GM19351 (cell line): Measurements from ENCODE around the gene SCUBE1.

Experiments
- ATAC-seq: cut with Tn5 transposase; IDR thresholded peaks from one replicate; pipeline ENCODE4 v1.9.1; 2021; ENCODE audit warnings: mild to moderate bottlenecking, moderate library complexity; ENCODE audit not compliant: unreplicated experiment

The SCUBE1 gene

DNA sequence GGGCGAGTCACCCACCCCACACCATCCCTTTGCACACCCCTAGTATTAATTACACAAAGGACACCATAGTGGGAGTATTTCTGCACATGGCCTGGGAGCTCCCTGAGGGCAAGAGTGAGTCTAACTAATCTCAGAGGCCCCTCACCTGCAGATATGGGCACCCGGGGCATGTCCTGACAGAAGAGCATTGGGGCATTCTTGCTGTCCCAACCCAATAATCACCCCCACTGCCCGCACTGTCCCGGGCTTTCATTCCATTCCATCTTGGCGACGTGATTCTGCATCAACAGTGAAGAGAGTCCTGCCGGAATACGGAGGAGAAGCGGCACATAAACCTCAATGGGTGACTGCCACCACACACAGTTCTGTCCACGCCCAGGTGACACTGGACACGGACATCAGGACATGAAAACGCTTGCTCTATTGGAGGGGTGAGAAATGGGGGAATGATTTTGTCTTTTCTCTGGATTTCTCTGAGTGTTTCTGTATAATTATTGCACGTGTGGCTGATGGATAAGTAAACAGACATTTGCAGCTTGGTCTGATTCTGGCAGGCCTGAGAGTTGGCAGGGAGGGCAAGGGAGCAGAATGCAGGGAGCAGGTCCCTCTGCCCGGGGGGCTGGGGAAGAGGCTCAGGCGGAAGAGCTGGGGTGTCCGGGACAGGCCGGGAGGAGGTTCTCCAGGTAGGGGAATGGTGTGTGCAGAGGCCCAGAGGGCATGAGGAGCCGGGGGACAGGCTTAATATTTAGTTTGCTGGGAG lies 38.2 kb downstream of the SCUBE1 start:
- ATAC-seq = no peak

DNA sequence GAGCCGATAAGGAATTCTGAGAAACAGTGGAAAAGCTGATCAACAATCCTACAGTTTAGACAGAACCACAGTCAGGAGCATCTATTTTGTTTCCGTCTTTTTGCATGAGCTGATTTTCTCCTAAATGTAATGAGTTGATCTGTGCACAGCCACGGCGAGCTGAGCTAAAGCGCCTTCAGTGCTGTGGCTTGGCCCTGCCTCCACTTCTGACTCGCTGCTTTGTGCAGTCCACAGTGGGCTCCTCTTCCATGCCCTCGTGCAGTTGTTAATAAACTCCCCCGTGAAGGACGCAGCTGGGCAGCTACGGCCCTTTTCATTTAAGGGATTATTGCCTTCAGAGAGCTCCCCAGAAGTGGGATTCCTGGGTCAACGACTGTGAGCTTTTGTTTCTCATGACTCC lies 39.4 kb downstream of the SCUBE1 start:
- no peak for ATAC-seq

GRCh38 chr22:43303166-43303565 lies 40.0 kb downstream of the SCUBE1 start:
- ATAC-seq = no peak

DNA sequence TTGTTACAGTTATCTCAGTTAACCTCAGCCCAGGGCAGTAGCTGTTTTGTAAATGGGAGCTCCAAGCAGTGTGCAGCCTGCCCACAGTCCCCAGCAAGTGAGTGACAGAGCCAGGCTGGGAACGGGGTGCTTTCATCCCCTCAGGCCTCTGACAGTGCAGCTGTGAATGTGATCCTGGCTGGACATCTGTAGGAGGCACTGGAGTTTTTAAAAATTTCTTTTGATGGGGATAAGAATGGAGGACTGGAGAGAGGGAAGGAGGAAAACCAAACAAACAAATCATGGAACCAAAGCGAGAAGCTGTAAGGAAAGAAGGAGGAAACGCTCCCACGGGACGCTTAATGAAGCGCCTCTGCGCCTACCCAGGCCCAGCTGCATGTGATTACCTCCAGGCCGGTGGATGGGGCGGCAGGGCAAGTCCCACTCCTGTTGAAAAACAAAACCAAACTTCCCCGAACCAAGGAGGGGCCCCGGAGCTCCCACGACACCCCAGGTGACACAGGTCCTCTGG lies 40.6 kb downstream of the SCUBE1 start:
- no peak for ATAC-seq

GRCh38 chr22:43301866-43302265 lies 41.3 kb downstream of the SCUBE1 start:
- ATAC-seq = no peak

DNA sequence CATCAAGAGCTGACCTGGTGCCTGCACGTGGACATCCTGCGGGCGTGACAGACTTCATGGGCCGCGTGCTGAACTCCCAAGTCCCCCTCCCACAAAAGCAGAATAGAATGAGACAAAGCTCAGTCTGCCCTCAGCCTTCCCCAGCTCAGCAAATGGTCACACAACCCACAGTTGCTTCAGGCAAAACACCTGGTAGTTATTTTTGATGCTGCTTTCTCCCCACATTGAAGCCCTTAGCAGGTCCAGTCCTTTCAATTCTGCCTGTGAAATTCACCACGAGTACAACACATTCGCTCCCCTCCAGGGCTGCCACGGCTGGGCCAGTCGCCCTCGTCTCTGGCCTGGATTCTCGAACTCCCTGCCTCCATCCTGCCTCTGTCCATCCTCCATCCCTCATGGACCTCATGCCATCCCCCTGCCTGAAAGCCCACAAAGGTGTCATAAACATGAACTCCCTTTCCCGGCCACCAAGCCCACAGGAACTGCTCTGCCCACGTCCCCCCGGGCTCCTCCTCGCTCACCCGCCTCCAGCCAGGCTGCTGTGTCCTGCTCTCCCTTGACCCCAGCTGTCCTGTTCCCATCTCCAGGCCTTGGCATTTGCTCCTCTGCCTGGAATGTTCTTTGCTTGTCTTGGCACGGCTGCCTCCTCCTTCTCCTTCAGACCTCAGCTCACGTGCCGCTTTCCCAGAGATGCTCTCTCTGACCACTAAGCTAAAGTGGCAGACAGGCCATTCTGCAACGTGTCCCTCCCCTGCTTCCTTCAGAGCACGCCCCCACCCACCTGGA lies 42.1 kb downstream of the SCUBE1 start:
- ATAC-seq = no peak

GRCh38 chr22:43299736-43300135 lies 43.4 kb downstream of the SCUBE1 start:
- ATAC-seq = no peak

DNA sequence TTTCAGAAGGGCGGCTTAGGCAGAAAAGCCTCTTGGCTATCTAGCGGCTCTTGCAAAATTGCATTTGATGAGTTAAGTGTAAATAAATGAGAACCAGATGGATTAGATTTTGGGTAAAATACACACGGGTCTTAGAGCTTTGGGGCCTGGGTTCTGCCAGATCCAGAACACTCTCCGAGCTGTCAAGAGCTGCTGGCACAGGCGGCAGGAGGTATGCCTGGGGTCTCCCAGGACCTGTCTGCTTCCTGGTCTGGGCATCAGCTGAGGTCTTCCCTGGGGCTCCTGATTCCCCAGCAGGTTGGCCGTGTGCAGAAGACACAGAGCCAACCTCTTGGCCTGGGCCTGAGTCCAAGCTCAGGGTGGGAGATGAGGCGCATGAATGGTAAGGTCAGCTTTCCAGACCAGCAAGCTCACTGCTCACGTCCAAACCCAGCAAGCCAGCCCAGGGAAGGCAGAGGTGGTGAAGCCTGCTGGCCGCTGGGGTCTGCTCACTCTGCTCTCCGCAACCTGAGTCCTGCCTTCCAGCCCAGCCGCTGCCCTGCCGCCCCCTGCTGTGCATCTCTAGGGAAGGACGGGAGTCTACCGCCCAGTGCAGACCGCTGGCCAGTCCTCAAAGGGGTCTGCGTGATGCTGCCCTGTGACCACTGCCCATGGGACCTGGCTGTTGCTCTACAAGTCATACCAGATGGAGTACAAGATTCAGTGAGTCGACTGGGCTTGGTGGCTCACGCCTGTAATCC lies 44.9 kb downstream of the SCUBE1 start:
- ATAC-seq = no peak

- no peak for ATAC-seq
These were observed 45.7 kb downstream of the SCUBE1 start for GRCh38 chr22:43297270-43298061.

- no peak for ATAC-seq
These were observed 46.8 kb downstream of the SCUBE1 start for GRCh38 chr22:43296276-43296902.

GRCh38 chr22:43295660-43296059 lies 47.5 kb downstream of the SCUBE1 start:
- ATAC-seq = no peak

GRCh38 chr22:43295173-43295572 lies 48.0 kb downstream of the SCUBE1 start:
- ATAC-seq = no peak

DNA sequence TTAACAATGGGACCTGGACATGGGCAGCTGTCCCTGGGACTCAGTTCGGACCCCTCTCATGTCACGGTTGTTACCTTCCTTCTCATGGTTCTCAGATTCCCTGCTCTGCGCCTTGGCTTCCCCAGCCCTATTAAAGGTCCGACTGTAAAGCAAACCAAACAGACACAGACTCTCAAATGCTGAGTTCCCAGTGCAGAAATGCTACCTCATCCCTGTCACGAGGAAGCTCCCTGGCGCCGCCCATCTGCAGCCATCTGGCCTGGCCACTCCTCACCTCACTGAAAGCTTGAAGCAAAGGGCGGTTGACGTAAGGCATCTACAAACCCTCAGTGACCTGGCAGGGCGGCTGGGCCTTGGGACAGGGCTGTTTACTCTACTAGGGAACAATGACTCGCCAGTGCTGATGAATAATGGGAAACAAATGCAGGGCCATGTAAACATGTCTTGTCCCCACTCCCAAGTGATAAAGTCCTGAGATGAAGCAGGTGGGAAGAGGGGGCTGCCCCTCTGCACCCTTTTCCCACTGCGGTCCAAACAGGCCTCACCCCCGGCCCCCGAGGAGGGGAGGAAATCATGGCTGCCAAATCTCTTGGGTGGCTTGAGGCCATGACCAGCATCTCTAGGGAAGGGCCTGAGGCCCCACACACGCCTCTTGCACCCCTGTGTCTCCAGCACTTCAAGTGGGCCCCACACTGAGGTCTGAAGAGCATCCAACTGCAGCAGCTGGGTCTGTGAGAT lies 49.3 kb downstream of the SCUBE1 start:
- ATAC-seq = no peak

DNA sequence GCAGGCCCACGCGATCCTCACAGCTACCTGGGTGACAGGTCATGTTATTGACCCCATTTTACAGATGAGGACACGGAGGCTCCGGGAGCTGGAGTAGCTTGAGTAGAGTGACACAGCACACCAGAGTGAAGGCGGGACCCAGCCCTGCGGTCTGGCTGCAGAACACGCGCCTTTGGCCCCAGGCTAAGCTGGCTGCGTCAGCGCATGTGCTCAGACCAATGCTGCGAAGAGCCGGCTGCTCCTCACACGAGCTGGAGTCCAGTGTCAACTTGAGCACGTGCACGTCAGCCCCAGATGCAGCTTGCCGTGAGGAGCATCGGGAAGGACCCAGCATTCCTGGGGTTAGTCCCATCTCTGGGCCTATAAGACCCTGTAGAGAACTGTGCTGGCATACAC lies 49.9 kb downstream of the SCUBE1 start:
- ATAC-seq = no peak

- ATAC-seq = no peak
These were observed 50.5 kb downstream of the SCUBE1 start for GRCh38 chr22:43292630-43293018.

DNA sequence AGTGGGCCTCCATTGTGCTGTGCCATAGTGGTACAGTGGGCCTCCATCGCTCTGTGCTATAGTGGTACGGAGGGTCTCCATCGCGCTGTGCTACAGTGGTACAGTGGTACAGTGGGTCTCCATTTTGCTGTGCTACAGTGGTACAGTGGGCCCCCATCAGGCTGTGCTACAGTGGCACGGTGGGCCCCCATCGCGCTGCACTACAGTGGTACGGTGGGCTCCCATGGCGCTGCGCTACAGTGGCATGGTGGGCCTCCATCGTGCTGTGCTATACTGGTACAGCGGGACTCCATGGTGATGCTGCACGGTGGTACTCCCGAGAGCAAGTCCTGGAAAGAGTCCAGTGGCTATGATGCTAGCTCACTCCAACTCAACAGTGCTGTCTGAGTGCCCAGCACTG lies 51.8 kb downstream of the SCUBE1 start:
- no peak for ATAC-seq

- no peak for ATAC-seq
These were observed 53.0 kb downstream of the SCUBE1 start for GRCh38 chr22:43289976-43290721.

- ATAC-seq = no peak
These were observed 53.6 kb downstream of the SCUBE1 start for GRCh38 chr22:43289531-43289963.
